ENCODE measurements around the gene ETV1.

DNA sequence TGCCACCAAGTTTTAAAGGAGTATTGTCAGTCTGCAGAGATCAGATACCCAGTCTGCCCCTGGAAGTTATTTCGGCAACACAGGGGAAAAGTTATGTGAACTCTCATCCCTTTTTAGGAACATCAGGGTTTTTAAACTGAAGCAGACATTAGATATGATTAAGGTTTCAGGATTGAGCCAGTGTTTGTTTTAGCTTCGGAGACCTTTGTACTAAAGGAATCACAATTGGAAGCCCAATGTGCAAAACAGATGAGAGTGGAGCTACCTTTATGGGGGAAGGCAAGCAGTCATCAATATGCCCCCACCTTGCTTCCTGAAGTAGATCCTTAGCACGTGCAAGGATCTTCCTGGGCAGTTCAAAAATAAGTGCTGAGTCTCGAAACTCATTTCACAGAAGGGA lies 39.5 kb downstream of the ETV1 start:
- TF ChIP-seq, protein P1, sequence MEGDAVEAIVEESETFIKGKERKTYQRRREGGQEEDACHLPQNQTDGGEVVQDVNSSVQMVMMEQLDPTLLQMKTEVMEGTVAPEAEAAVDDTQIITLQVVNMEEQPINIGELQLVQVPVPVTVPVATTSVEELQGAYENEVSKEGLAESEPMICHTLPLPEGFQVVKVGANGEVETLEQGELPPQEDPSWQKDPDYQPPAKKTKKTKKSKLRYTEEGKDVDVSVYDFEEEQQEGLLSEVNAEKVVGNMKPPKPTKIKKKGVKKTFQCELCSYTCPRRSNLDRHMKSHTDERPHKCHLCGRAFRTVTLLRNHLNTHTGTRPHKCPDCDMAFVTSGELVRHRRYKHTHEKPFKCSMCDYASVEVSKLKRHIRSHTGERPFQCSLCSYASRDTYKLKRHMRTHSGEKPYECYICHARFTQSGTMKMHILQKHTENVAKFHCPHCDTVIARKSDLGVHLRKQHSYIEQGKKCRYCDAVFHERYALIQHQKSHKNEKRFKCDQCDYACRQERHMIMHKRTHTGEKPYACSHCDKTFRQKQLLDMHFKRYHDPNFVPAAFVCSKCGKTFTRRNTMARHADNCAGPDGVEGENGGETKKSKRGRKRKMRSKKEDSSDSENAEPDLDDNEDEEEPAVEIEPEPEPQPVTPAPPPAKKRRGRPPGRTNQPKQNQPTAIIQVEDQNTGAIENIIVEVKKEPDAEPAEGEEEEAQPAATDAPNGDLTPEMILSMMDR (conservative IDR thresholded peaks at IDR 0.05; ENCODE audit: low read length) = no peak
- TF ChIP-seq EZH2phosphoT487 (IDR thresholded peaks at IDR 0.05; ENCODE audit: borderline replicate concordance) = no peak
